Umbilical cord (tissue), 2 donors: ENCODE measurements around the gene MMP24. TPM values are rescaled to one million over a fixed set of nuclear protein-coding genes. Genes with fewer than 3 reads are reported as not detected.
"Not testable (repeated sequence)": the region's sequence is repeated elsewhere in the genome, so short reads cannot be mapped to it uniquely, and the experiment has no call there.

Source experiments
- DNase-seq: peaks from one replicate; pipeline ENCODE4 v3.0.0-alpha.2; 2015; ENCODE audit warnings: low spot score
- total RNA-seq: library from RNA; depleted of rRNA; stranded (reverse); fragments of >200 nt; gene quantifications from one replicate; pipeline ENCODE4 v1.2.3, GENCODE V29; 2014; ENCODE audit warnings: low replicate concordance; ENCODE audit not compliant: insufficient read depth

The MMP24 gene
- total RNA-seq, 1 donor from 2014 or later, result 0.24 TPM

GRCh38 chr20:35306931-35307517 is 80.5 kb downstream of the MMP24 start:
- peak; percentile 46 for DNase-seq

- DNase-seq, result peak; percentile 38
Measured at GRCh38 chr20:35307666-35308653, 81.5 kb downstream of the MMP24 start.

GRCh38 chr20:35311409-35311808 is 84.9 kb downstream of the MMP24 start:
- no peak for DNase-seq

GRCh38 chr20:35311822-35312221 is 85.3 kb downstream of the MMP24 start:
- no peak for DNase-seq

GRCh38 chr20:35312318-35312717 is 85.8 kb downstream of the MMP24 start:
- DNase-seq, result no peak

- DNase-seq, result no peak
Measured at GRCh38 chr20:35314816-35315631, 88.5 kb downstream of the MMP24 start.

GRCh38 chr20:35315632-35316020 is 89.1 kb downstream of the MMP24 start:
- DNase-seq, result not testable (repeated sequence)

- DNase-seq, result no peak
Measured at GRCh38 chr20:35316086-35316485, 89.6 kb downstream of the MMP24 start.

GRCh38 chr20:35317416-35318210 is 91.1 kb downstream of the MMP24 start:
- no peak for DNase-seq

- DNase-seq, result peak; percentile 54
Measured at GRCh38 chr20:35318502-35319157, 92.1 kb downstream of the MMP24 start.

- DNase-seq, result no peak
Measured at GRCh38 chr20:35319192-35319870, 92.8 kb downstream of the MMP24 start.

- peak; percentile 77 for DNase-seq
Measured at GRCh38 chr20:35319871-35320197, 93.3 kb downstream of the MMP24 start.

- no peak for DNase-seq
Measured at GRCh38 chr20:35320396-35321126, 94.1 kb downstream of the MMP24 start.

- no peak for DNase-seq
Measured at GRCh38 chr20:35325401-35325800, 98.9 kb downstream of the MMP24 start.

GRCh38 chr20:35326021-35326739 is 99.7 kb downstream of the MMP24 start:
- no peak for DNase-seq
